LNCAP (cell line): ENCODE data around the gene ZNF547.

ENCODE experiments used
- TF ChIP-seq, protein P1 (sequence below): fragments of 450-650 bp; IDR thresholded peaks from 2 replicates; pipeline ENCODE4 v1.5.1; 2017; ENCODE audit warnings: mild to moderate bottlenecking

The ZNF547 gene

DNA sequence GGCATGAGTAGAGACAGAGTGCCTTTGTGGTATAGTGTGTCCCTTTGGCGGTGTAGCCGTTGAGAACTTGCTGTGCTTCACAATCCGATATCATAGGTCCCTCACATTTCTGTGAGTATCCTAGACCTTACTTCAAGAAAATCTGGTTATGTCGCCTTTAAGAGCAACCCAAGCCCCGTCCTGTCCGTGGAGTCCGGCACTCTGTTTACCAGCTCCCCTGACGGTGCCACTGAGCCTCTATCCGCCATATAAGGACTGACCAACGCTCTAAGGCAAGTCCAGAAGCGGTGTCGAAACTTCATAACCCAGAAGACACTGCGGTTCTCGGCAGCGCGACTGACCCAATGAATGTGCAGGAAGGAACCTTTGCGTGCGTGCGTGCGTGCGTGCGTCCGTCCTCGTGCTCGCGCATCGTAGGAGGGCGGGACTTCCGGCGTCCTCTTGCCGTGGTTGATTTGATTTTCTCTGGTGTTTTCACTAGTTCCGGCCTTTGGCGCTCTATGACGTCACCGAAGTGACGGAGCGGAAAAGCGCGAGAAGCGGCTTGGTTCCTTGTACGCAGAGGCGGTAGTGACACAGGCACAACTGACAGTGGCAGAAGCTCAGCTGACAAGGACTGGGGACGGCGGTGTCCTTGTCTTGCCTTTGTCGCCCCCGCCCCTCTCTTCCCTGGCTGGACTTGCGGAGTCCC, at the start of gene ZNF547, which contains the start of gene TRAPPC2B:
TSS of gene ZNF547 (plus strand) at position 555 of the 691 bp plus-strand sequence. CDS start 5,005 bp downstream, outside the sequence.
TSS of gene TRAPPC2B (plus strand) at position 555 of the 691 bp plus-strand sequence. CDS start 1,283 bp downstream, outside the sequence.
- TF ChIP-seq, protein P1, sequence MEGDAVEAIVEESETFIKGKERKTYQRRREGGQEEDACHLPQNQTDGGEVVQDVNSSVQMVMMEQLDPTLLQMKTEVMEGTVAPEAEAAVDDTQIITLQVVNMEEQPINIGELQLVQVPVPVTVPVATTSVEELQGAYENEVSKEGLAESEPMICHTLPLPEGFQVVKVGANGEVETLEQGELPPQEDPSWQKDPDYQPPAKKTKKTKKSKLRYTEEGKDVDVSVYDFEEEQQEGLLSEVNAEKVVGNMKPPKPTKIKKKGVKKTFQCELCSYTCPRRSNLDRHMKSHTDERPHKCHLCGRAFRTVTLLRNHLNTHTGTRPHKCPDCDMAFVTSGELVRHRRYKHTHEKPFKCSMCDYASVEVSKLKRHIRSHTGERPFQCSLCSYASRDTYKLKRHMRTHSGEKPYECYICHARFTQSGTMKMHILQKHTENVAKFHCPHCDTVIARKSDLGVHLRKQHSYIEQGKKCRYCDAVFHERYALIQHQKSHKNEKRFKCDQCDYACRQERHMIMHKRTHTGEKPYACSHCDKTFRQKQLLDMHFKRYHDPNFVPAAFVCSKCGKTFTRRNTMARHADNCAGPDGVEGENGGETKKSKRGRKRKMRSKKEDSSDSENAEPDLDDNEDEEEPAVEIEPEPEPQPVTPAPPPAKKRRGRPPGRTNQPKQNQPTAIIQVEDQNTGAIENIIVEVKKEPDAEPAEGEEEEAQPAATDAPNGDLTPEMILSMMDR, result no peak

DNA sequence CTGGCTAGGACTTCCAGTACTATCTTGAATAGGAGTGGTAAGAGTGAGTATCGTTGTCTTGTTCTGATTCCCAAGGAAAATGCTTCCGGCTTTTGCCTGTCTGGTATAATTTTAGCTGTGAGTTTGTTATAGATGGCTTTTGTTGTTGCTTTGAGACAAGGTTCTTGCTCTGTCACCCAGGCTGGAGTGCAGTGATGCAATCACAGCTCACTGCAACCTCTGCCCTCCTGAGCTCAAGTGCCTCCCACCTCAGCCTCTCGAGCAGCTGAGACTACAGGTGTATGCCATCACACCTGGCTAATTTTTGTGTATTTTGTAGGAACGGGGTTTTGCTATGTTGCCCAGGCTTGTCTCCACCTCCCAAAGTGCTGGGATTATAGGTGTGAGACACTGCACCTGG, 49.2 kb upstream of the ZNF547 start:
- TF ChIP-seq, protein P1, result no peak

DNA sequence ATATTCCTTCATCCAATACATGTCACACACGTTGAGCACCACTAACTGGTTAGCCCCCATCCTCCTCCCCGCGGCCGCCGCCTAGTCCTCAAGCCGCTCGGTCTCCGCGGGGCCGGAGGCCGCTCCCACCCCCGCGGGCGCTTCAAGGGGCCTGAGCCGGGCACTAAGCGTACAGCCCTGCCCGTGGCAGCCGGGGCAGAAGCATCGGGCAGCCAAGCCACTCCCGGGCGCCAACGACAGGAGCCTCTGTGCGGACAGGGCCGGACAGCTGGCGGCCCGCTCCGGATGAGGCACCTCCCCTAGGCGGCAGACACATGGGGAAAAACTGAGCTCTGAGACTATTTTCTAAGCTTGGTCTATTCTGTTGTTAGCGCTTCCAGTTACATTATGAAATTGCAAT, 45.8 kb upstream of the ZNF547 start:
- TF ChIP-seq, protein P1, result no peak

DNA sequence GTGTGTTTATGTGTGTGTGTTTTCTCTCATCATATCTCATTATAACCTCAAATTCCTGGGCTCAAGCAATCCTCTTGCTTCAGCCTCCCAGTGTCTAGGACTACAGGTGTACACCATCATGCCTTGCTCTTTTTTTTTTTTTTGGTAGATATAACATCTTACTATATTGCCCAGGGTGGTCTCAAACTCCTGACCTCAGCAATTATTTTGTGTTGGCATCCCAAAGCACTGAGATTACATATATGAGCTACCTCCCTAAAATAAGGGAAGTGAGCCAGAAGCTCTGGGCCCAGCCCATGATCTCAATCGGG, 43.5 kb upstream of the ZNF547 start:
- TF ChIP-seq, protein P1, result no peak

DNA sequence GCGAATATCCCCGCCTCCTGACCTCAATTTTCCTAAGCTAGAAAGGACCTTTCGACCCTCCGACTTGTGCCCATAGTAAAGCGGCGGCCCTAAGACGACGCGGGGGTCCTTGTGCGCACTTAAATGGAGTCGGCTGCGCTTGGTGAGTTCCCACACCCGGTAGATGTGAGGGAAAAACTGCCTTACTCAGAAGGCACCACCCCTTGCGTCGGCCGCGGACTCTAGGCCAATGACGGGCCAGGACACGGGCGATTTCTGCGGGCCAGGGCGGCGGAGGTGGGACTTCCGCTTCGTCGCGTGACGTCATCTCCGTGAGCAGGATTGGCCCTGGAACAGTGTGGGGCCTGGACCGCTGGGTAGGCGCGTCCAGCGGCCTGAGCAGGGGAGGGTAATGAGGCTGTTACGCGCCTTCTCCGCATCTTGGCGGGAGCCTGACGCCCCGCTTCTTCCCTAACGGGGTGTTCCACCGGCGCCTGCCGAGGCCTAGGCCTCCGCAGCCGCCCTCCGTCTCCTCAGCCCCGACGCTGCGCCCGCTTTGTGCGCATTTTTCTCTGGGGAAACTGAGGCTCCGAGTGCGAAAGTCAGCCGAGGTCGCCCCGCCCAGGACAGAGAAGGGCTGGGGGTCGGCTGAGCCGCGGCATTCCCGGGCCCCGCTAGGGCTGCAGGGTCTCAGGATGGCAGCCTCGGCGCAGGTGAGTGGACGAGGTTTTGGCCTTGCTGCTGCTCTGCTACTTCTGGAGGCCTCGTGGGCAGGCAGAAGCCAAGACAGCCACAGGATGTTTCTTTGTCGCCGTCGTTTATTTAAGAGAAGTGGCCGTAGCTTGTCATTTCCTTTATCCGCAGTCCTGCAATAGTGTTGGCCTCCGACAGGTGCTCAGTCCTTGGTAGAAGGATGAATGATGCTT, 42.9 kb upstream of the ZNF547 start, which contains the start of gene ZNF543:
TSS of gene ZNF543 (plus strand) at position 293 of the 905 bp plus-strand sequence. CDS start at position 675, 382 bp downstream.
- TF ChIP-seq, protein P1, result no peak

DNA sequence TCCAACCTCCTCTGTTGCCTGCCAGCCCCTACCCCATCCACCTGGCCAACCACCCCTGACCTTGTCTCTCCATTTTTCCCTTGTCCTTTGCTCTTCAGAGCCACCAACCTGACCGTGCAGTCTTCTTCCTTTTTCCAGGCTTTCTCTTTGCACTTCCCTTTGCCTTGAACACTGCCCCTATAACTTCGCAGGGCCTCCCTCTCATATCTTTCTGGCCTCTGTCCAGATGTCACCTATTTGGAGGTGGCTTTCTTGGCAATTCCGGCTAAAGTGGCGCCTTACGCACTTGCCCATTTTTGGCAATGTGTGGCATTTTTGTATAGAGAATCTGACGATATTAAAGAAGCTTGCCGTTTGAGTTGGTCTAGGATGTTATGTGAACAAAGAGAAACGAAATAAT, 42.2 kb upstream of the ZNF547 start:
- TF ChIP-seq, protein P1, result no peak

DNA sequence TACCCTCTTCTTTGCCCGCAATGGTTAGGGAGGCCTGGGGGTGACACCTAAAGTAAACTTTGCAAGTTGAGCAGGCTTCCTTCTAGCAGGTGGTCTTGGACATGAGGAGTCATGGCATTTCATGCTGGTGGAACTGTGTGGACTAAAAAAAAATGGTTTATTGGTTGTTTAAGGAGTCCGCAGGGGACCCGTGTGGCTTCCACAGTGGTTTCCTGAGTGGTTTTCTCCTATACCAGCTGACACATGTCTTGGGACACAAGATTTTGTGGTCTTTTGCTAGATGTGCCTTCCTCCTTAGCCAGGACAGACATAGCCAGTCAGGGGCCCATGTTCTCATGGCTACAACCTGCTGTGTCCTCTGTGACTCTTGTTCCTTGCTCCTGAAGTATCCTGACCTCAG, 41.6 kb upstream of the ZNF547 start:
- TF ChIP-seq, protein P1, result no peak
